GM19455 (cell line): ENCODE measurements around the gene FRMPD4.

Experiments used
- ATAC-seq: cut with Tn5 transposase; IDR thresholded peaks from one replicate; pipeline ENCODE4 v1.9.1; 2021; ENCODE audit not compliant: unreplicated experiment

Gene FRMPD4

DNA sequence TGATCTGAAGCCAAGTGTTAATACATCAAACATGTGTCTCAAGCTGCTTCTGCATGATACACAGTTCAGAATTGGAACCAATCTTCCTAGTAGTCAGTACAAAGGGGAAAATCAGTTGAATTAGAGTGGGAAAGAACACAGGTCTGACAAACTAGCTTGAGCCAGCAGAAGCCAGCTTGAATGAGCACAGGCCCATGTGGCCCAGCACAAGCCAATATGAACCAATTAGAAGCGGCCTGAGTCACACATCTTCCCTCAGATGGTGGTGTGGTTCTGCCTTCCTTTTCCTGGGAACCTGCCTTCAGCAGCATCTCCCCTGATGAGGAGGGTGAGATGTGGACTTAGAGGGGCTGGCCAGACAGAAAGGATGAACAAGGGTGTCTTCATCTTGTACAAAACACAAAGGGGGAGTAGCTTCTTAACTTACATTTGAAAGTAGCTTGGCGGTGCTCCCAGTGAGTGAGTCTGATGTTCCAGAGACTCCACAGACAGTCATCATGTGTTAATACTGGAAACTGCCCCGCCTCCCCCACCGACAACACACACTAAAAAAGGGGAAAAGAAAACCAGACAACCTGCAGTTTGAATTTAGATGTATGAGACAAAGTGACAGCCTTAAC lies 72.0 kb downstream of the FRMPD4 start:
- ATAC-seq: no peak

DNA sequence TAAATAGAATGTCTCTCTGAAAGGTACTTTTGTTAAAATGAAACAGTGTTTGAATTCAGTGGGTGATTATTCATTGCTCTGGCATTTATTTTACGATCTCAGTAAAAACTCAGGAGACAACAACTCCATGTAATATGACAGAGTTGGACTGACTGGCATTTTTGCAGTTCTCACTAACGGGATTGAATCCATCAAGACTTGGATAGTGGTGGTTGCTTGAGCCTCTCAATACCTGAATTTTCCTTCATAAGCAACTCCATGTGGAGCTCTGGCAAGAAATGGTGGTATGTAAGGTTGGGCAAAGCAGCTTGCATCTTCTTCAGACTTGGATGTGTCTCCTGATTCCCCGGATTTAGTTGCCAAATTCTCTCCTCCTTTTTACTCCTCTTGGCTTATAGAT lies 72.7 kb downstream of the FRMPD4 start:
- no peak for ATAC-seq

DNA sequence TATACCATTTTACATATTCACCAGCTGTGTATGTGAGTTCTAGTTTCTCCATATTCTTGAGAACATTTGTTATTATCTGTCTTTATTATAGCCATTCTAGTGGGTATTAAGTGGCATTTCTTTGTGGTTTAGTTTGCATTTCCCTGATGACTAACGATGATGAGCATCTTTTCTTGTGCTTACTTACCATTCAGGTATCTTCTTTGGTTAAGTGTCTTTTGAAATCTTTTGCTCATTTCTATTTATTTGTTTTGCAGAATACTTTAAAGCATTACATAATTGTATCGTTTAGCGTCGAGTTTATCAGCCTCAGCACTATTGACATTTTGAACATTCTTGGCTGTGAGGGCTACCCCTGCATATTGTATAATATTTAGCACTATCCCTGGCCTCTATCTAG lies 85.4 kb downstream of the FRMPD4 start:
- ATAC-seq: no peak

DNA sequence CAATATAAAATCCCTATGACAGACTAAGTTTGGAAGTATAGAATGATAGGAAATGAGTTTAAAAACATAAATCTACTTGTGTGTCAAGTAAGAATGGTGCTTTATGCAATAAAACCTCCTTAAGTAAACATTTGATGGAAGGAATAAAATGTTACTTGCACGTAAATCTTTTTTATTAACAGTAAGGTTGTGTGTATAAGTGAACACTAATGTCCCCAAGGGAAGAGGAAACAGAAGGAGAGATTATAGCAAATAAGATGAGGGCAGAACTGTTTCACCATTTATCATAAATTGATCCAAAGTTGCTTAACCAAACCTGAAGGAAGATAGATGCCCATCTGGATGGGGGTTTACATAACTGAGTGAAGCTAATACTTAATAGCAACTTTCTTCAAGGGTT lies 86.8 kb downstream of the FRMPD4 start:
- ATAC-seq: no peak

DNA sequence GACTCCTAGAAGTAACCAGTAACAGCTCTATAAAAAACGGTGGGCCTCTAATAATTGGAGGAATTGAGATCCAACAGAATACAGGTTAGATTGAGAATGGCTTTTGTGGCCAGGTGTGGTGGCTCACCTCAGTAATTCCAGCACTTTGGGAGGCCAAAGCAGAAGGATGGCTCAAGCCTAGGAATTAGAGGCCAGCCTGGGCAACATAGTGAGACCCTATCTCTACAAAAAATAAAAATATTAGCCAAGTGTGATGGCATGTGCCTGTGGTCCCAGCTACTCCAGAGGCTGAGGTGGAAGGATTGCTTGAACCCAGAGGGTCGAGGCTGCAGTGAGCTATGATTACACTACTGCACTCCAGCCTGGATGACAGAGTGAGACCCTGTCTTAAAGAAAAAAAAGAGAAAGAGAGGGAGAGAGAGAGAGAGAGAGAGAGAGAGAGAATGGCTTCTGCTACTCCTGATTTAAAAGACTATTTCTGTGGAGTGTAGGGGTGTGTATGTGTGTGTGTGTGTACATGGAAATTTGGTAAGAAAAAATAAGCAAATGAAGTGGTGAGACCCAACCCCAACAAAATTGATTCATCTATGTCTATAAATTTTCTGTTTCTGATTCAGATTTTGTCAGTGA lies 89.3 kb downstream of the FRMPD4 start:
- ATAC-seq: no peak

DNA sequence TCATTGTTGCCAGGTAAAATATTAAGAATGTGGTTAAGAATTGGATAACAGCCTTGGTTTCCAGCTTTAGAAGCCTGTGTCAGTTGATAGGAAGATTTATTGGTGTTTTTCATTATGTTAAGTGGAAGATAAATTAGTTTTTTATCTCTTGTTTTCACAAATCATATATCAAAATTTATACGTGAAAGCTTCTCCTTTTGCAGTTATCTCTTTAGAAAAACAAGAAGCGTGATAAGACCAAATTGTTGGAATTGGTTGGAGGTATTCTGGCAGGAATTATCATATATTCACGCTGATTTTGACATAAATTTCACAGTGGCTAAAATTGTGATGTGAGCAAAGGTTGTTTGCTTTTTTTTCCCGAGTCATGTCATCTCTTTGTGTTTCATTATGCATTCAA lies 90.6 kb downstream of the FRMPD4 start:
- no peak for ATAC-seq

DNA sequence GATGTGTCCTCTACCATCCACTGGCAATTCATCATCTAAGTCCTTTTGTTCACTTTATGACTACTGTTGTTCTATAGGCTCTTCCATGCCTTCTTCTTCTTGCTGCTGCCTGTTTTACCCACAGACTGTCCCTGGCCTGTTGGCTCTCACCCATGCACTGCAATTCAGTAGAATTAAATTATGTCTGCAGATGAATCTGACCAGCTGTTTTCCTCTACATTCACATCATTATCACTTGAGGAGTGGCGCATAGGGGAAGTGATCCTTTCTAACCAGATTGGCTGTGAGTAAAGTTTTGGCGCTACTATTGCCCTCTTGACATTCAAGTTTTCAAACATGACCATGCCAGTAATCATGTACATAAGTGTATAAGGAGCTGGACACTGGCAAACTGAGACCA lies 91.7 kb downstream of the FRMPD4 start:
- no peak for ATAC-seq

DNA sequence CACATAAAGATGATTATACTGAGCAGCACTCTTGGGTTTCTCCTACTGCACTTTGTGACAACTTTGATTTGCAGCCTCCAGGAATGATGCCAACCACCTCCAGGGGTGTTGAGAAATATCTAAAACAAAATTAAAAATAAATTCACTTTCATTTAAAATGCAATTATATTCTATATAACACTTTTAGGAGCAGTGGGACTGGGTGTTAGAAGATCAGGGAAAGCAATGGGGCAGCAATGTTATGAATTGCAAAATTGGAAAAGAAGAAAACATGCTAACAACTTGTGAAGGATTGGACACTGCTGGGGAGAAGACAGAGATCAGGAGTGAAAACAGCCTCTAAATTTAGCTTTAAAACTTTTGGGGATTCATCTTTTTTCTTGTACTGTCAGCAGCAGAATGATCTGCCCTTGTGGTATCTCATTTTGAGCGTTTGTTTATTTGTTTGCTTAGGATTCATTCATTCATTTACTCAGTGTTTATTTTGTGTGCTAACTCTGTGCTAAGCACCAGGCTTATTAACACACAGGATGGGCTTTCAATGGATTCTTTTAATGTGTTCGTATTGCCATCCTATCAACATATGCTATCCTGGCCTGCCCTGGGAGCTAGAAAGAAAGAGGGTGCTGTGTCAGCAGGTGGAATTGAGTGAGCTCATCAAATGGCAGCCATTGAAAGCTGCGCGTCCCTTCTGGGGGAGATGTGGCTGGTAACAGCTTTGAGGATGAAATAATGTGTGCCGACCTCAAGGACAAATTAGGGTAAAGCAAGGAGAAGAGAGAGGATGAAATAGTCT lies 96.5 kb downstream of the FRMPD4 start:
- ATAC-seq: no peak

DNA sequence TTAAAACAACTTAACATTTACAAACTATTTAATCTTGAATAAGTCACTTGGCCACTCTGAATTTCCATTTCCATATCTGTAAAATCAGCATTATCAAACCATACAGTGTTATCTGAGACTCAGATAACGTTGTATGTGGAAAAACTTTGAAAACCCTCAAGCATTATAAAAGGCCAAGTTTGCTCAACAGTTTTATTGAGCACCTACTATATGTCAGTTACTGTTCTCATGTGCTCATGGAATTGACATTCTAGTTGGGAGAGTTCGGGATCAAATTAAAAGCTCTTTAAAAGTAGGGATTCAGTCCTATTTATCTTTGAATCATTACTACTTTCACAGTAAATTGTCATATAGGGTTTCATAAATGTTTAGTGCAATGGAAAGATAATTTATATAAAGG lies 97.9 kb downstream of the FRMPD4 start:
- ATAC-seq: no peak

DNA sequence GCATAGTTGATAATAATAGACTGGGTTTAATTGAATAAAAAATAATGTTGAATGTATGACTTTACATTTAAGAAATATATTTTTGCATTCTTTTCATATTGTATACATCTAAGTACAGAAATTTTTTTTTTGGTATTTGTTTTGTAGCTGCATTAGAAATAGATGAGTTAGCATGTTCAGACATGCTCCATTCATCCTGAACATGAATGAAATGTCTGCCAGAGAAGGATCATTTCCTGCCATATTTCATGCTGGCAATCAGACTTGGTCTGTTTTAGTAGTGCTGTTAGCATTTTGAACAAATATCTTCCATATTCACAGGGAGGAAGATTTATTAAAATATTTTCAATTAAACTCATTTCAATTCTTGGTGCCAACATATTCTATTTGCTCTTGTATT lies 98.9 kb downstream of the FRMPD4 start:
- no peak for ATAC-seq

DNA sequence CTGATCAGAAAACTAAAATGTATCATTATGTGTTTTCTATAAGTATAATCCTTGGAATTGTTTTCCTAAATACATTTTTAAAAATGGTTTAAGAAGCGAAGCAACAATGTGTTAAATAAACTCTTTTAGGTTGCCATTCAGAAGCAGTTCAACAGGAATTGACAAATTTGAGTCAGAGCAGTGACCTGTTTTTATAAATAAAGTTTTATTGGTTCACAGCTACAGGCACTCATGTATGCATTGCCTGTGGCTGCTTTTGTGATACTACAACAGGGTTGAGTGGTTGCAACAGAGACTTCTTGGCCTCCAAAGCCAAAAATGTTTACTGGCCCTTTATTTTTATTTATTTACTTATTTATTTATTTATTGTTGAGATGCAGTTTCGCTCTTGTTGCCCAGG lies 99.5 kb downstream of the FRMPD4 start:
- ATAC-seq: no peak

DNA sequence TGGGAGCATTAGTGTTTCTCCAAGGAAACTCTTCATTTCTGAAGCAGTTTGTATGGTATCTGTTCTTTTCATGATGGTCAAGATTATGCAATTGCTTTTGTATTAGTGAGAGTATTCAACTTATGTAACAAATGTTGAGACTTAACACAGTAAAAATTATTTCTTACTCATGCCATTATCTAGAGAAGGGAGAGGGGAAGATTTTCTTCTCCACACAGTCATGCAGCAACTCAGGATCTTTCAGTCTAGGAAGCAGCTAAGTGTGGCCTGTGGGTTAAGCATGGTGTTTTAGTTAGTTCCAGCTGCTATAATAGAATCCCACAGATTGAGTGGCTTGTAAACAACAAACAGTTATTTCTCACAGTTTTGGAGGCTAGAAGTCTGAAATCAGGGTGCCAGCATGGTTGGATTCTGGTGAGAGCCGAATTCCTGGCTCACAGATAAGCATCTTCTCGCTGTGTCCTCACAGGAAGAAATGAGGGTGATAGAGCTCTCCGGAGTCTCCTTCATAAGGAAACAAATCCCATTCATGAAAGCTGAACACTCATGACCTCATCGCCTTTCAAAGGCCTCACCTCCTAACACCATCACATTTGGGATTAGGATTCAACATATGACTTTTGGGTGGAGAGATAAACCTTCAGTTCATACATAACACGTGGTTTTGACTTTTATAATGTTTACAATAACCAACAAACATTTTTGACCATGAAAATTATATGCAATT lies 101.2 kb downstream of the FRMPD4 start:
- ATAC-seq: no peak

DNA sequence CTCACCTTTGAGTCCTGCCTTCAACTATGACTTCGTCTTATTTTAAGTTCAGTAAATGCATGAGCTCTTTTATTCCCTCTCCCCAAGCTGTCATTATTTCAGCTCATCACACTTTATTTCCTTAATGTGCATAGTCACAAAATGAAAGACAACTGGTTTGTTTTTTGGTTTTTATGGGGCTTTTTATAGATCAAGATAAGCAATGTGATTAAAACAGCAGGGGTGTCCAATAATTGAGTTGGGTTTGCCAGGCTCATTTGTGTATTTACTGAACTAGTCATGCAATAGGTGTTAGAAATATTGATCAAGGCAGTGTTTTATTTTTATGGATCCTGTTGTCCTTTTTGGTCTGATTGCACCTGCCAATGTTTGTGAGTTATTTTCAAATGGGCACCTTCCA lies 102.2 kb downstream of the FRMPD4 start:
- no peak for ATAC-seq

DNA sequence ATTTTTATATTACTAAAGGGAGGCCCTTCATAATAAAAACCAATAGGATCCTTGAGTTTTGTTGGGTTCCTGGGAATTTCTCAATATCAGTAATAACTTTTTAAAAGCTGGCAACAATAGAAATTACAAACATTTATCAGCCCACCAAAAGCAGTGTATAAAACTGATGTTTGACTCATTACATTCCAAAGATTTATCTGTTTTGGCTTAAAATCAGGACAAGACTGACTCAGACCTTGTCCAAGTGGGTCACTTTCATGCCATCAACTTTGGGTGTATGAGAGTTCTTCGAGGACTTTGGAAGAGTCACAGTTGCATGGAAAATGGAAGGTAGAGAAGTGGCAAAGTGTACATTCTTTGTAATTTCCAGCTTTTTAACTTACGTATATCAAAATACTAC lies 102.8 kb downstream of the FRMPD4 start:
- ATAC-seq: no peak

DNA sequence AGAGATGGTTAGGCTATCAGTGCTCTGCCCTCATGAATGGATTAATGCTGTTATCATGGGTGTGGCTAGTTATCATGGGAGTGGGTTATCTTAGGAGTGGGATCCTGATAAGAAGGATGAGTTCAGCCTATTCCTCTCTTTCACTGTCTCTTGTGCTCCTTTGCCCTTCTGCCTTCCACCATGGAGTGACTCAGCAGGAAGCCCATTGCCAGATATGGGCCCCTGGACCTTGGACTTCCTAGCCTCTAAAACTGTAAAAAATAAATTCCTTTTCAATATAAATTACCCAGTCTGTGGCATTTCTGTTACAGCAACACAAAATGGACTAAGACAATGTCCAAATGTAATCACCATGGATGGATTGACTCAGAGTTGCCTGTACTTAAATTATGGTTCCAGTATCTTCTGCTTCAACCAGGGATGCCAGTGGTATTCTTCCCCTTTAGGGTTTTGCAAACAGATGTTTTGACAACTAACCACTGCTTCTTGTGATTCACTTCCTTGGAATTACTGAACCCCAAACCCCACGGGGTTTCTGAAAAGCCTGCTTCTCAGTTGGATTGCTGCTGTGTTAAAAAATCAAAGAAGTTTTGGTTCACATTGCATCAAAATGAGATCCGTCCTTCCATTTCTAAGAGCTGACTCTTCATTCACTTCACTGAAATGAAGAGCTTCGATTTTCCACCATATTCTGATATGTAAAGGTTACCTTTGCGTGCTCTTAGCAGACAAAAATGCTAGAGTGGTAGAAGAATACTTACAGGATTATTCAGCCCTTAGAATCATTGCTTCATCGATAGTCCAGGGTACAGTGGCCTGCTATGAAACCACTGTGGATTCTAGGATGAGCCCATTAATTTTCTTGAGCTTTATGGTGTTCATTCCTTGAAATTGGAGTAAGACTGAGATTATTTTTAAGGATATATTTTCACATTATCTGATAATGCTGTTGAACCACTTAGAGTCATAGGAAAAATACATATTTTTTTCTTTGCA lies 107.7 kb downstream of the FRMPD4 start:
- no peak for ATAC-seq

DNA sequence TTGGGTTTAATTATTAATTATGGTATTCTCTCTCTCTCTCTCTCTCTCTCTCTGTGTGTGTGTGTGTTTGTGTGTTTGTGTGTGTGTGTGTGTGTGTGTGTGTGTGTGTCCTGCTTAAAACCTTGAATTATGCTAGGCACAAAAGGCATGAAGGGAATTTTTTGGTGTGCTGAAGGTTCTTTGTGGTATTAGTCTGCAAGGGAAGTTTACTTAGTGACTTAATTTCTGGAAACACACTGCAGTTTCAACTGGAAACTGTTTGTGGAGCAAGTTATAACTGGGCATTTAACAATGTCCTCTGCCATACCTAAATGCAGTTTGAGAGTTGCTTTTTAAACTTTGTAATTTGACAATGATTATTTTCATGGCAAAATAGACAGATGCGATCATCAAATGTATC lies 111.7 kb downstream of the FRMPD4 start:
- no peak for ATAC-seq

DNA sequence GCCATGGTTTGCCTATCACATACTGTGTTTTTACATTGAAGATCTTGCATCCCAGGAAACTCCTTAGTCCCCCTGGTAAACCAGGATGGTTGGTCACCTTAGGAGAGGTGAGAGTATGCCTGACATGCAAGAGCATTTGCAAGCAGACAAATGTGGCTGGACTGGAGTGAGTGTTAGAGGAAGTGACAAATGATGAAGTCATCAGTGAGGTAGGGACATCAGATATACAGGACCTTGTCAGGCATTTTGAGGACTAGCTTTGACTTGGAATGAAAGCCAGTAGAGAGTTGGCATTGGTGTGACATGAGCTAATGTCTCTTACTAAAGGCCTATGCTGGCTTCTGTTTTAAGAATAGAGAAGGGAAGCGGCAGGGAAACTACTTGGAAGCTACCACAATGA lies 124.9 kb downstream of the FRMPD4 start:
- ATAC-seq: no peak

DNA sequence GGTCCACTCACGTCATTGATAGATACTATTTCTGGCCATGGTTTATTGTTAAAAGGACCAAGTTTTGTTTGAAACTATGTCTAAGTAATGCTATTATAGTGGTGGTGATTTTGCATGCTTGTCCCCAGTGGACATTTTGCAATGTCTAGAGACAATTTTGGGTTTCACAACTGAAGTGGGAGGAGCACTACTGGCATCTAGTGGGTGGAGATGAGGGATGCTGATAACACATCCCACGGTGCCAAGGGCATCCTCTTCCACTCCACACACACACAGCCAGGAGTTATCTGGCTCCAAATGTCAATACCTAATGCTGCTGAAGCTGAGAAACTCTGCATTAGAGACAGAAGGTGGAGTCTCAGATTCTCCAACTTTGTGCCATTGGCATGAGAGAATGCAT lies 131.2 kb downstream of the FRMPD4 start:
- no peak for ATAC-seq

DNA sequence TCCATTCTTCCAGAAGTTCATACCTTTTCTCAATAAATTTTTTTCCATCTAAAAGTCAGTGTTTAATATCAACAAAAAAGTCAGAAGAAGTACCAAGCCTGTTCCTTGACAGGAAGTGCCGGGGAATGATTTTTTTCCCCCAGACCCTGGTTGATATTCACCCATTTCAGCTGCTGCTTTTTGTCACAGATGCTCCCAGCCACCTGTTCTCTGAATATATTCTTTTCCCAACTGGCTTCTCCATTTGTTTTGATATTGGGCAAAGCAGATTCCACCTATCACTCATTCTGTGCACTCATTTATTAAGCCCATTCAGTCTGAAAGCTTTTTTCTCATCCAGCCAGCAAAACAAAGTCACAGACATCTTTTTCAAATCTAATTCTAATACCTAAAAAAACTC lies 139.9 kb downstream of the FRMPD4 start:
- ATAC-seq: no peak

DNA sequence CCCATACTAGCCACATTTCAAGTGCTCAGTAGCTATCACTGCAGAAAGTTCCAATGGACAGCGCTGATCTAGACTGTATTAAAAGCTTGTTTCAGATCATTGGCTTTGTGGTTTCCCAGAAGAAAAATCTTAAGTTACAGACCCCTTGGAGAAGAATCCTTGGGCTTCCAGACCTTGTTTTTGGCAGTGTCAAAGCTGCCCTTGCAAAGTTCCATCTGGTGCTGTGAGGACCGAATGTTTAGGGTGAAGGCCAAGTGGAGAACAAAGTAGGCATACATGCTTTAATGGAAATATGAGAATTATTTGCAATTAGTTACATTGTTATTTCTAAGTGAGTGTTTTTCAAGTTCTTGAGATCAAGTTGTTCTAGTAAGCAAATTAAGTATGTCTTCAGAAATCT lies 144.7 kb downstream of the FRMPD4 start:
- ATAC-seq: no peak
